Parathyroid adenoma (tissue), 2 donors: ENCODE measurements around the gene CYB5RL.
A peak's percentile ranks its signal among the peaks of the same experiment; 100 is the strongest.

Source experiments
- H2AFZ ChIP-seq: fragments of 300-600 bp; sonication (generic); one replicate; pipeline ENCODE4 v1.7.0; 2017; ENCODE audit warnings: antibody characterized with exemption, mild to moderate bottlenecking
- H3K27ac ChIP-seq: fragments of 300-600 bp; sonication (generic); one replicate; pipeline ENCODE4 v1.7.0; 2017
- H3K27me3 ChIP-seq: fragments of 300-600 bp; sonication (generic); one replicate; pipeline ENCODE4 v1.7.0; 2017; ENCODE audit warnings: low read length; ENCODE audit not compliant: control insufficient read depth, insufficient read depth
- H3K36me3 ChIP-seq: fragments of 300-600 bp; sonication (generic); one replicate; pipeline ENCODE4 v1.7.0; 2017; ENCODE audit warnings: low read length; ENCODE audit not compliant: control insufficient read depth, insufficient read depth
- H3K4me1 ChIP-seq: fragments of 300-600 bp; sonication (generic); one replicate; pipeline ENCODE4 v1.7.0; 2017; ENCODE audit warnings: control low read depth
- H3K4me2 ChIP-seq: fragments of 300-600 bp; sonication (generic); one replicate; pipeline ENCODE4 v1.7.0; 2017; ENCODE audit warnings: low read length
- H3K4me3 ChIP-seq: fragments of 300-600 bp; sonication (generic); one replicate; pipeline ENCODE4 v1.7.0; 2017; ENCODE audit warnings: low read depth, low read length
- H3K79me2 ChIP-seq: fragments of 300-600 bp; sonication (generic); one replicate; pipeline ENCODE4 v1.7.0; 2017; ENCODE audit warnings: control low read depth
- H3K9ac ChIP-seq: fragments of 300-600 bp; sonication (generic); one replicate; pipeline ENCODE4 v1.7.0; 2017; ENCODE audit warnings: mild to moderate bottlenecking
- H3K9me3 ChIP-seq: fragments of 300-600 bp; sonication (generic); one replicate; pipeline ENCODE4 v1.7.0; 2017; ENCODE audit warnings: low read length; ENCODE audit not compliant: control insufficient read depth
- TF ChIP-seq, protein P1 (sequence below): fragments of 300-600 bp; sonication (generic); IDR thresholded peaks from one replicate; pipeline ENCODE4 v1.7.0; 2017; ENCODE audit warnings: antibody characterized with exemption, mild to moderate bottlenecking
- donor health status: primary hyperparathyroidism.

Gene CYB5RL

GRCh38 chr1:54199151-54199764 is 572 bp downstream of the CYB5RL start:
- Histone ChIP-seq H2AFZ (peak overlapping the region; percentile 93), H3K27ac (peak overlapping the region; percentile 49), H3K4me3 (peak overlapping the region; percentile 89), H3K9me3 (no peaks in the 10 kb centered on the region), H3K27me3 (no peaks in the 10 kb centered on the region), H3K9ac (no peak overlapping the region), H3K4me1 (peaks cover 5% of the 10 kb centered on the region), H3K79me2 (peaks cover 12% of the 10 kb centered on the region), H3K4me2 (peak overlapping the region; percentile 72), H3K36me3 (no peaks in the 10 kb centered on the region)
- TF ChIP-seq, protein P1, sequence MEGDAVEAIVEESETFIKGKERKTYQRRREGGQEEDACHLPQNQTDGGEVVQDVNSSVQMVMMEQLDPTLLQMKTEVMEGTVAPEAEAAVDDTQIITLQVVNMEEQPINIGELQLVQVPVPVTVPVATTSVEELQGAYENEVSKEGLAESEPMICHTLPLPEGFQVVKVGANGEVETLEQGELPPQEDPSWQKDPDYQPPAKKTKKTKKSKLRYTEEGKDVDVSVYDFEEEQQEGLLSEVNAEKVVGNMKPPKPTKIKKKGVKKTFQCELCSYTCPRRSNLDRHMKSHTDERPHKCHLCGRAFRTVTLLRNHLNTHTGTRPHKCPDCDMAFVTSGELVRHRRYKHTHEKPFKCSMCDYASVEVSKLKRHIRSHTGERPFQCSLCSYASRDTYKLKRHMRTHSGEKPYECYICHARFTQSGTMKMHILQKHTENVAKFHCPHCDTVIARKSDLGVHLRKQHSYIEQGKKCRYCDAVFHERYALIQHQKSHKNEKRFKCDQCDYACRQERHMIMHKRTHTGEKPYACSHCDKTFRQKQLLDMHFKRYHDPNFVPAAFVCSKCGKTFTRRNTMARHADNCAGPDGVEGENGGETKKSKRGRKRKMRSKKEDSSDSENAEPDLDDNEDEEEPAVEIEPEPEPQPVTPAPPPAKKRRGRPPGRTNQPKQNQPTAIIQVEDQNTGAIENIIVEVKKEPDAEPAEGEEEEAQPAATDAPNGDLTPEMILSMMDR = no peak

GRCh38 chr1:54193453-54193852 is 6.4 kb downstream of the CYB5RL start:
- Histone ChIP-seq H3K79me2 (no peaks in the 10 kb centered on the region), H3K27ac (no peak overlapping the region), H2AFZ (no peak overlapping the region), H3K4me3 (no peak overlapping the region), H3K27me3 (no peaks in the 10 kb centered on the region), H3K9ac (no peak overlapping the region), H3K9me3 (no peaks in the 10 kb centered on the region), H3K4me1 (no peaks in the 10 kb centered on the region), H3K4me2 (no peak overlapping the region), H3K36me3 (no peaks in the 10 kb centered on the region)
- TF ChIP-seq, protein P1 = no peak

DNA sequence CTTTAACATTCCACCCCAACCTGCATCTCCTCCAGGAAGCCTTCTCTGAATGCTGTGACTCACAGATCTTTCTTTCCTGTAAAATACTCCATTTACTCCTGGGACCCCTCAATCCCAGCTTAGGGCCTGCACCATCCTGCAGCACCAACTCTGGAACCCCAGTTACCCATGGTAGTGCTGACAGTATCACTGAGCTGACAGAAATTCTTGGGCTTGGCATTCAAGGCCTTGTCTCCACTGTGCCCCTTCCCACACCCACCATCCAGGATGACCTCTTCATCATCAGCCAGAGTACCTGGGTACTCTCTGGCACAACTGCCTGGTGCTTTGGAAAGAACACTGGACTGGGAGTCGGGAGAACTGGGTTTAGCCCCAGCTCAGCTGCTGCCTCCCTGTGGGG is 8.3 kb downstream of the CYB5RL start:
- H3K36me3 ChIP-seq = no peaks in the 10 kb centered on the region
- no peaks in the 10 kb centered on the region for H3K9me3 ChIP-seq
- TF ChIP-seq, protein P1 = no peak
- H3K4me2 ChIP-seq = no peak overlapping the region
- no peak overlapping the region for H3K9ac ChIP-seq
- H3K4me3 ChIP-seq = no peak overlapping the region
- no peaks in the 10 kb centered on the region for H3K79me2 ChIP-seq
- H3K27ac ChIP-seq = no peak overlapping the region
- no peaks in the 10 kb centered on the region for H3K27me3 ChIP-seq
- H2AFZ ChIP-seq = no peak overlapping the region
- H3K4me1 ChIP-seq = no peaks in the 10 kb centered on the region

DNA sequence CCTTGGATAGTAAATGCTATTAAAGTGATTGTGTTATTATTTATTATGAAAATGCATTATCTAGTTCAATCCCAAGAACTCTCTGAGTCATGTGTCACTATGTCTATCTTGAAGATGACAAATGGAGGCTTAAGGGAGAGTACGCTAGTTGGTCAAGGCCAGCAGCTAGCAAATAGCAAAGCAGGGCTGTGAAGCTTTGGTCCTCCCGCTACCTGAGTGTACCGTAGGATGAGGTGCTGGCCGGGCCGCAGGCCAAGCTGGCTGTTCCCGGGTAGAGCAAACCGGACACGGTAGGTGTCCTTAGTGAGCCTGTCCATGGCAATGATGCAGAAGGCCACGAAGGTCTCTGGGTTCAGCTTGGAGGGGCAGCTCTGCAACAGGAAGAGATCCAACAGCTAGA is 9.3 kb downstream of the CYB5RL start:
- no peaks in the 10 kb centered on the region for H3K36me3 ChIP-seq
- H3K9ac ChIP-seq = no peak overlapping the region

More for the DNA sequence above, 9.3 kb downstream of the CYB5RL start:
- Histone ChIP-seq H3K79me2 (no peaks in the 10 kb centered on the region), H3K4me1 (no peaks in the 10 kb centered on the region), H3K27ac (no peak overlapping the region), H3K4me3 (no peak overlapping the region), H3K9me3 (no peaks in the 10 kb centered on the region), H3K27me3 (no peaks in the 10 kb centered on the region), H2AFZ (no peak overlapping the region), H3K4me2 (no peak overlapping the region)
- TF ChIP-seq, protein P1 = no peak
